Activated CD4-positive, CD25-positive, alpha-beta regulatory T cell treated with anti-CD3 and anti-CD28 coated beads, Interleukin-2, amount 50 U/mL, for 16 hours (primary cell): ENCODE results near the gene NEDD8.
"Not testable (repeated sequence)": the region's sequence is repeated elsewhere in the genome, so short reads cannot be mapped to it uniquely, and the experiment has no call there.

ENCODE experiments used
- DNase-seq: peaks from one replicate; pipeline ENCODE4 v3.0.0-alpha.2; 2020; ENCODE audit warnings: low read depth, low spot score

NEDD8 gene

GRCh38 chr14:24249230-24250021 is 17.3 kb upstream of the NEDD8 start:
- no peak for DNase-seq

GRCh38 chr14:24247422-24247821 is 15.3 kb upstream of the NEDD8 start:
- DNase-seq = no peak

- DNase-seq = no peak
Measured at GRCh38 chr14:24246765-24247212, 14.6 kb upstream of the NEDD8 start.

GRCh38 chr14:24245350-24245749 is 13.2 kb upstream of the NEDD8 start:
- not testable (repeated sequence) for DNase-seq

- no peak for DNase-seq
Measured at GRCh38 chr14:24243336-24243836, 11.2 kb upstream of the NEDD8 start.

GRCh38 chr14:24241829-24242443 is 9.8 kb upstream of the NEDD8 start:
- peak; percentile 85 for DNase-seq

- DNase-seq = no peak
Measured at GRCh38 chr14:24240110-24240918, 8.1 kb upstream of the NEDD8 start.

- no peak for DNase-seq
Measured at GRCh38 chr14:24238527-24239037, 6.4 kb upstream of the NEDD8 start.

- DNase-seq = no peak
Measured at GRCh38 chr14:24238123-24238522, 6.0 kb upstream of the NEDD8 start.

- DNase-seq = no peak
Measured at GRCh38 chr14:24237463-24237955, 5.3 kb upstream of the NEDD8 start.

- no peak for DNase-seq
Measured at GRCh38 chr14:24236689-24237462, 4.7 kb upstream of the NEDD8 start.

- DNase-seq = no peak
Measured at GRCh38 chr14:24235804-24236688, 3.9 kb upstream of the NEDD8 start.

GRCh38 chr14:24234095-24235005 is 2.2 kb upstream of the NEDD8 start:
- DNase-seq = no peak

- DNase-seq = no peak
Measured at GRCh38 chr14:24233538-24233866, 1.3 kb upstream of the NEDD8 start.

GRCh38 chr14:24232645-24233537 is 724 bp upstream of the NEDD8 start, which contains the start of gene GMPR2:
Gene GMPR2 (plus strand): TSS chr14:24232929. CDS start chr14:24233254, 325 bp downstream.
- no peak for DNase-seq

GRCh38 chr14:24231263-24232120 is 675 bp downstream of the NEDD8 start:
- no peak for DNase-seq

GRCh38 chr14:24228902-24229301 is 3.3 kb downstream of the NEDD8 start:
- no peak for DNase-seq
